ENCODE measurements around the gene SLC39A7.
A peak's percentile ranks its signal among the peaks of the same experiment; 100 is the strongest.

GRCh38 chr6:33211666-33212422 is 11.2 kb downstream of the SLC39A7 start:
- TF ChIP-seq ETV6 (CRISPR knock-in tag; conservative IDR thresholded peaks at IDR 0.05) = no peak
- TF ChIP-seq SP2 (CRISPR knock-in tag; IDR thresholded peaks at IDR 0.05) = no peak
- TF ChIP-seq KDM5A (IDR thresholded peaks at IDR 0.05; ENCODE audit: borderline replicate concordance, low read length) = no peak
- TF ChIP-seq IRF9 (CRISPR knock-in tag; IDR thresholded peaks at IDR 0.05; ENCODE audit: borderline replicate concordance) = no peak
- TF ChIP-seq ZNF282 (IDR thresholded peaks at IDR 0.05; ENCODE audit: partially characterized antibody) = no peak
- no peak for TF ChIP-seq ARID3A (IDR thresholded peaks at IDR 0.05; ENCODE audit: low read depth, low read length)
- no peak for TF ChIP-seq PITX1 (CRISPR knock-in tag; IDR thresholded peaks at IDR 0.05)
- no peak for TF ChIP-seq ZNF350 (CRISPR knock-in tag; IDR thresholded peaks at IDR 0.05; ENCODE audit: borderline replicate concordance, low read depth)
- TF ChIP-seq CTCF (CRISPR knock-in tag; IDR thresholded peaks at IDR 0.05) = peak; percentile 33; the same call in 1 of the 2 replicates
